Measurements from ENCODE around the gene FOSB.

DNA sequence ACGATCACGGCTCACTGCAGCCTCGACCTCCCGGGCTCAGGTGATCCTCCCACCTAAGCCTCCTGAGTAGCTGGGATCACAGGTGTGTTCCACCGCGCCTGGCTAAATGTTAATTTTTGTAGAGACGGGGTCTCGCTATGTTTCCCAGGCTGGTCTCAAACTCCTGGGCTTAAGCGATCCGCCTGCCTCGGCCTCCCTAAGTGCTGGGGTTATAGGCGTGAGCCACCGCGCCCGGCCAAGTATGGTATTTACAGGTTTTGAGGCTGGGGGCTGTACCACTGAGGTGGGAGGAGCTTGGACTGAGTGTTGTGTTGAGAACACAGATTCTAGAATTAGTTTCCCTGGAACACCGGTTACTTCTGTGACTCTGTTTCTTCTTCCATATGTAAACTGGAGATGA is 30.0 kb downstream of the FOSB start:
- TF ChIP-seq, protein P1, sequence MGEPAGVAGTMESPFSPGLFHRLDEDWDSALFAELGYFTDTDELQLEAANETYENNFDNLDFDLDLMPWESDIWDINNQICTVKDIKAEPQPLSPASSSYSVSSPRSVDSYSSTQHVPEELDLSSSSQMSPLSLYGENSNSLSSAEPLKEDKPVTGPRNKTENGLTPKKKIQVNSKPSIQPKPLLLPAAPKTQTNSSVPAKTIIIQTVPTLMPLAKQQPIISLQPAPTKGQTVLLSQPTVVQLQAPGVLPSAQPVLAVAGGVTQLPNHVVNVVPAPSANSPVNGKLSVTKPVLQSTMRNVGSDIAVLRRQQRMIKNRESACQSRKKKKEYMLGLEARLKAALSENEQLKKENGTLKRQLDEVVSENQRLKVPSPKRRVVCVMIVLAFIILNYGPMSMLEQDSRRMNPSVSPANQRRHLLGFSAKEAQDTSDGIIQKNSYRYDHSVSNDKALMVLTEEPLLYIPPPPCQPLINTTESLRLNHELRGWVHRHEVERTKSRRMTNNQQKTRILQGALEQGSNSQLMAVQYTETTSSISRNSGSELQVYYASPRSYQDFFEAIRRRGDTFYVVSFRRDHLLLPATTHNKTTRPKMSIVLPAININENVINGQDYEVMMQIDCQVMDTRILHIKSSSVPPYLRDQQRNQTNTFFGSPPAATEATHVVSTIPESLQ (CRISPR knock-in tag; IDR thresholded peaks at IDR 0.05): no peak
- TF ChIP-seq ZNF671 (CRISPR knock-in tag; IDR thresholded peaks at IDR 0.05) (no peak), ZNF423 (CRISPR knock-in tag; IDR thresholded peaks at IDR 0.05) (no peak), CREB1 (CRISPR knock-in tag; IDR thresholded peaks at IDR 0.05) (no peak), CTCF (IDR thresholded peaks at IDR 0.05) (no peak), FOXK1 (CRISPR knock-in tag; IDR thresholded peaks at IDR 0.05) (no peak), ZBTB43 (CRISPR knock-in tag; IDR thresholded peaks at IDR 0.05) (no peak), NR1H2 (CRISPR knock-in tag; IDR thresholded peaks at IDR 0.05) (no peak)
